Measurements from ENCODE around the gene TNPO1.

Gene TNPO1

DNA sequence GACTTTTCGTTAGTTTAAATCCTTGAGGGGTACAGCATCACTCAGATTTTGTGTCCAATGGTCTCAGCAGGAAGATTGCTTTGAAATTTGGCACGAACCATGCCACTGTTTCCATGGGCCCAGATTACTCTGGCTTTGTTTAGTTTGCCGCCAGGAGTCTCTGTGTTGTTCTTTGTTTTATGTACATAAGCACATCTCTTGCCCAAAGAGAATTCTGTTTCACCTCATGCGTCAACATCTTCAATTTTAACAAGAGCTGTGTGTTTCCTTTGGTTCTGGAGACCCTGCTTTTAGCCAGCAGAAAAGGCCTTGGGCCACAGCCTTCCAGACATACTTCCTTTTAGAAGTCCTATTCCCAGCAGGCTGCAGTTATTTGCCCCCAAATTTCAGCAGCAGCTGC lies 62.4 kb downstream of the TNPO1 start:
- TF ChIP-seq, protein P1, sequence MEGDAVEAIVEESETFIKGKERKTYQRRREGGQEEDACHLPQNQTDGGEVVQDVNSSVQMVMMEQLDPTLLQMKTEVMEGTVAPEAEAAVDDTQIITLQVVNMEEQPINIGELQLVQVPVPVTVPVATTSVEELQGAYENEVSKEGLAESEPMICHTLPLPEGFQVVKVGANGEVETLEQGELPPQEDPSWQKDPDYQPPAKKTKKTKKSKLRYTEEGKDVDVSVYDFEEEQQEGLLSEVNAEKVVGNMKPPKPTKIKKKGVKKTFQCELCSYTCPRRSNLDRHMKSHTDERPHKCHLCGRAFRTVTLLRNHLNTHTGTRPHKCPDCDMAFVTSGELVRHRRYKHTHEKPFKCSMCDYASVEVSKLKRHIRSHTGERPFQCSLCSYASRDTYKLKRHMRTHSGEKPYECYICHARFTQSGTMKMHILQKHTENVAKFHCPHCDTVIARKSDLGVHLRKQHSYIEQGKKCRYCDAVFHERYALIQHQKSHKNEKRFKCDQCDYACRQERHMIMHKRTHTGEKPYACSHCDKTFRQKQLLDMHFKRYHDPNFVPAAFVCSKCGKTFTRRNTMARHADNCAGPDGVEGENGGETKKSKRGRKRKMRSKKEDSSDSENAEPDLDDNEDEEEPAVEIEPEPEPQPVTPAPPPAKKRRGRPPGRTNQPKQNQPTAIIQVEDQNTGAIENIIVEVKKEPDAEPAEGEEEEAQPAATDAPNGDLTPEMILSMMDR (IDR thresholded peaks at IDR 0.05; ENCODE audit: insufficient read depth, missing control alignments): no peak
- DNase-seq (ENCODE audit: insufficient read length, low spot score) (no peak), FAIRE-seq (no peak)

DNA sequence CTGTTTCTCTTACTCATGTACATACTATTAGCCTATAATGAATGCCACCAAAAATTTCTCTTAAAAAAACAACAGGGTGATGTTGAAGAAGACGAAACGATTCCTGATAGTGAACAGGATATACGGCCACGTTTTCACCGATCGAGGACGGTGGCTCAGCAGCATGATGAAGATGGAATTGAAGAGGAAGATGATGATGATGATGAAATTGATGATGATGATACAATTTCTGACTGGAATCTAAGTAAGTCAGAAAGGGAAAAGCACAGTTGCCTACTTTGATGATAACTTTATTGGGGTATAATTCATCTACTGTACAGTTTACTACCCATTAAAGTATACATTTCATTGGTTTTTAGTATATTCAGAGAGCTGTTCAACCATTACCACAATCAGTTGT lies 66.5 kb downstream of the TNPO1 start:
- FAIRE-seq: no peak
- DNase-seq (ENCODE audit: insufficient read length, low spot score): no peak
- TF ChIP-seq, protein P1 (IDR thresholded peaks at IDR 0.05; ENCODE audit: insufficient read depth, missing control alignments): no peak

DNA sequence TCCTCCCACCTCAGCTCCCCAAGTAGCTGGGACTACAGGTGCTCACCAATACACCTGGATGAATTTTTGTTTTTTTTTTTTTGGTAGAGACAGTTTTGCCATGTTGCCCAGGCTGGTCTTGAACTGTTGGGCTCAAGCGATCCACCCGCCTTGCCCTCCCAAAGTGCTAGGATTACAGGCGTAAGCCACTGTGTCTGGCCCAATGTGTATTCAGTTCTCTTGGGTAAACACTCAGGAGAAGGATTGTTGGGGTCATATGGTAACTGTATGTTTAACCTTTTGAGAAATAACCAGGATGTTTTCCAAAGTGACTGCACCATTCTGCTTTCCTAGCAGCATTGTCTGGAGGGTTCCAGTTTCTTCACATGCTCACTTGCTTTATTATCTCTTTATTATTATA lies 67.4 kb downstream of the TNPO1 start:
- DNase-seq (ENCODE audit: insufficient read length, low spot score) (no peak), FAIRE-seq (no peak)
- TF ChIP-seq, protein P1 (IDR thresholded peaks at IDR 0.05; ENCODE audit: insufficient read depth, missing control alignments): no peak

DNA sequence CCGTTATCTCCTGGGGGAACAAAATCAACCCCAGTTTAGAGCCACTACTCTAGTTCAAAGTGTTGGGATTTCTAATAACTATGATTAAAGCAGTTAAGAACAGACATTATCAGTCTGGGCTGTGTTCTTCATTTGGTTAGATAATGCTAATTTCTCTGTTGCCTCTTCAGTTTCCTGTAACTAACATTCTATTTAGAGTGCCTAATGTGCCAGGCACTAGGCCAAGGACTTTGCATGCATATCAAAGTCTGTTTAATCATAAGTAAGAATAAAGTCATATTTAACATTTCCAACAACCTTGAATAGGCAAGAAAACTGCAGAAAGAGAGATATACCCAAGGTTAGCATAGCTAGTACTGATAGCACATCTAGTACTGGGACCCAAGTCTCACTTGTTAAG lies 68.4 kb downstream of the TNPO1 start:
- no peak for DNase-seq (ENCODE audit: insufficient read length, low spot score)
- no peak for FAIRE-seq
- TF ChIP-seq, protein P1 (IDR thresholded peaks at IDR 0.05; ENCODE audit: insufficient read depth, missing control alignments): no peak

DNA sequence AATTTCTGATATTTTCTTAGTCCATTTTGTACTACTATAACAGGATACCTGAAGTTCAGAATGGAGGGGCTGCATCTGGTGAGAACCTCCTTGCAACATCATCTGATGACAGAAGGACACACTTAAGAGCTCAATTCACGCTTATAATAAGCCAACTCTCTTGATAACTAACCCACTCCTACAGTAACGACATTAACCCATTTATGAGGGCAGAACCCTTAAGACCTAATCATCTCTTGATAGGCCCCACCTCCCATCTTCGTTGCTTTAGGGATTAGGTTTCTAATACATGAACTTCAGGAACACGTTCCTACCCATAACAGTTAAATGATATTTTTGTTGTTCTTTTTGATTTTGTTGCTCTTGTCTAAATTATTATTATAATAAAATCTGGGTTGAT lies 69.4 kb downstream of the TNPO1 start:
- FAIRE-seq (peak; percentile 61), DNase-seq (ENCODE audit: insufficient read length, low spot score) (no peak)
- TF ChIP-seq, protein P1 (IDR thresholded peaks at IDR 0.05; ENCODE audit: insufficient read depth, missing control alignments): no peak

DNA sequence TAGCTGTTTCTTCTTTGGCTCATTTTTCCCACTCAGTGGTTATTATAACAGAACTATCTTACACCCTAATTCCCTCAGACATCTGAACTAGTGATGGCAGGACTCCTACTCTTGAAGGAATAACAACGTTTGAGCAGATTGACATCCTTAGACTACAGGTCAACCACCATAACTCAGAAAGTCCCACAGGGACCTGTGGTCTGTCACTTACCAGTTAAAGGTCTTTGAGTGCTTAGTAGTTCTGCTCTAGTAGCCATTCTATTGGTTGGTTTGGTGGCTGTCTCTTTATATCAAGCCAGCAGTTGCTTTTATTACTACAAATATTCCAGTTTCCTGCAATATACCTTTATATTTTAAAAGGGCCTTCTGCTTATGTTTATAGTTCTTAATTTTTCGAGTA lies 72.1 kb downstream of the TNPO1 start:
- FAIRE-seq: no peak
- TF ChIP-seq, protein P1 (IDR thresholded peaks at IDR 0.05; ENCODE audit: insufficient read depth, missing control alignments): no peak
- DNase-seq (ENCODE audit: insufficient read length, low spot score): no peak

DNA sequence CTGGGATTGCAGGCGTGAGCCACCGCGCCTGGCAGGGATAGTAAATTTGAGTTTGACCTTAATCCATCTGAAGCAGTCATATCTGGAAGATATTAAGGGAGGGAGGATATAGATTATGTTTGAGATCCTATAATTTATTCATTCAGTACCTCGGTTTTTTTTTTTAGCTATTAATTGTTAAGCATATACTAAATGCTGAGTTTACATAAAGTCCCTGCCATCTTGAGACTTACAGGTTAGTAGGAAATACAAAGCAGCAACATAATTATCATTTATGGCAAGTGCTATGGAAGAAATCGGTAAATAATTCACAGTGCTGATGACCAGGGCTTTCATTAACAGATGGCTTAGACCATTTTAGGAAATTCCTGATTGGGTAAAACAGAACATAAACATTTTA lies 72.9 kb downstream of the TNPO1 start:
- TF ChIP-seq, protein P1 (IDR thresholded peaks at IDR 0.05; ENCODE audit: insufficient read depth, missing control alignments): no peak
- FAIRE-seq: no peak
- DNase-seq (ENCODE audit: insufficient read length, low spot score): no peak
